ENCODE measurements around the gene COP1. TPM values are rescaled to one million over a fixed set of nuclear protein-coding genes. Genes with fewer than 3 reads are reported as not detected.
"Not testable (repeated sequence)": the region's sequence is repeated elsewhere in the genome, so short reads cannot be mapped to it uniquely, and the experiment has no call there.

The COP1 gene
- total RNA-seq, 1 donor from 2014 or later, result 38.7 TPM

- DNase-seq (ENCODE audit: low read depth), result no peak
Observed at GRCh38 chr1:176136891-176137290, 70.2 kb downstream of the COP1 start.

GRCh38 chr1:176134666-176135065, 72.4 kb downstream of the COP1 start:
- DNase-seq (ENCODE audit: low read depth), result no peak

- no peak for DNase-seq (ENCODE audit: low read depth)
Observed at GRCh38 chr1:176122282-176122681, 84.8 kb downstream of the COP1 start.

- no peak for DNase-seq (ENCODE audit: low read depth)
Observed at GRCh38 chr1:176119549-176119948, 87.5 kb downstream of the COP1 start.

GRCh38 chr1:176118985-176119384, 88.1 kb downstream of the COP1 start:
- no peak for DNase-seq (ENCODE audit: low read depth)

- DNase-seq (ENCODE audit: low read depth), result no peak
Observed at GRCh38 chr1:176111835-176112234, 95.3 kb downstream of the COP1 start.

GRCh38 chr1:176110203-176110602, 96.9 kb downstream of the COP1 start:
- peak; percentile 67 for DNase-seq (ENCODE audit: low read depth)

GRCh38 chr1:176102768-176103350, 104.2 kb downstream of the COP1 start:
- peak; percentile 2 for DNase-seq (ENCODE audit: low read depth)

GRCh38 chr1:176101951-176102642, 105.0 kb downstream of the COP1 start:
- DNase-seq (ENCODE audit: low read depth), result peak; percentile 40

- no peak for DNase-seq (ENCODE audit: low read depth)
Observed at GRCh38 chr1:176098560-176098959, 108.5 kb downstream of the COP1 start.

- DNase-seq (ENCODE audit: low read depth), result no peak
Observed at GRCh38 chr1:176096015-176096414, 111.1 kb downstream of the COP1 start.

GRCh38 chr1:176090766-176091165, 116.3 kb downstream of the COP1 start:
- DNase-seq (ENCODE audit: low read depth), result no peak

GRCh38 chr1:176087746-176088145, 119.3 kb downstream of the COP1 start:
- DNase-seq (ENCODE audit: low read depth), result not testable (repeated sequence)

GRCh38 chr1:176073524-176074157, 133.4 kb downstream of the COP1 start:
- peak; percentile 73 for DNase-seq (ENCODE audit: low read depth)

GRCh38 chr1:176068901-176069300, 138.2 kb downstream of the COP1 start:
- DNase-seq (ENCODE audit: low read depth), result no peak

GRCh38 chr1:176068256-176068655, 138.8 kb downstream of the COP1 start:
- DNase-seq (ENCODE audit: low read depth), result no peak

- DNase-seq (ENCODE audit: low read depth), result peak; percentile 73
Observed at GRCh38 chr1:176066709-176067108, 140.4 kb downstream of the COP1 start.

- peak; percentile 33 for DNase-seq (ENCODE audit: low read depth)
Observed at GRCh38 chr1:176058686-176059085, 148.4 kb downstream of the COP1 start.

- no peak for DNase-seq (ENCODE audit: low read depth)
Observed at GRCh38 chr1:176056312-176056711, 150.8 kb downstream of the COP1 start.

GRCh38 chr1:176055398-176055797, 151.7 kb downstream of the COP1 start:
- DNase-seq (ENCODE audit: low read depth), result no peak

- DNase-seq (ENCODE audit: low read depth), result no peak
Observed at GRCh38 chr1:176051902-176052518, 155.1 kb downstream of the COP1 start.

GRCh38 chr1:176051402-176051801, 155.7 kb downstream of the COP1 start:
- DNase-seq (ENCODE audit: low read depth), result no peak

Measured in myocyte (in vitro differentiated cells).